Activated CD8-positive, alpha-beta memory T cell treated with anti-CD3 and anti-CD28 coated beads, Interleukin-2, amount 50 U/mL, for 48 hours (primary cell): ENCODE results near the gene PELI3.

ENCODE experiments used
- DNase-seq: peaks from one replicate; pipeline ENCODE4 v3.0.0-alpha.2; 2020

The PELI3 gene

GRCh38 chr11:66476173-66476840 lies 9.6 kb downstream of the PELI3 start:
- DNase-seq: no peak

GRCh38 chr11:66476841-66477251 lies 10.1 kb downstream of the PELI3 start:
- DNase-seq: no peak

DNA sequence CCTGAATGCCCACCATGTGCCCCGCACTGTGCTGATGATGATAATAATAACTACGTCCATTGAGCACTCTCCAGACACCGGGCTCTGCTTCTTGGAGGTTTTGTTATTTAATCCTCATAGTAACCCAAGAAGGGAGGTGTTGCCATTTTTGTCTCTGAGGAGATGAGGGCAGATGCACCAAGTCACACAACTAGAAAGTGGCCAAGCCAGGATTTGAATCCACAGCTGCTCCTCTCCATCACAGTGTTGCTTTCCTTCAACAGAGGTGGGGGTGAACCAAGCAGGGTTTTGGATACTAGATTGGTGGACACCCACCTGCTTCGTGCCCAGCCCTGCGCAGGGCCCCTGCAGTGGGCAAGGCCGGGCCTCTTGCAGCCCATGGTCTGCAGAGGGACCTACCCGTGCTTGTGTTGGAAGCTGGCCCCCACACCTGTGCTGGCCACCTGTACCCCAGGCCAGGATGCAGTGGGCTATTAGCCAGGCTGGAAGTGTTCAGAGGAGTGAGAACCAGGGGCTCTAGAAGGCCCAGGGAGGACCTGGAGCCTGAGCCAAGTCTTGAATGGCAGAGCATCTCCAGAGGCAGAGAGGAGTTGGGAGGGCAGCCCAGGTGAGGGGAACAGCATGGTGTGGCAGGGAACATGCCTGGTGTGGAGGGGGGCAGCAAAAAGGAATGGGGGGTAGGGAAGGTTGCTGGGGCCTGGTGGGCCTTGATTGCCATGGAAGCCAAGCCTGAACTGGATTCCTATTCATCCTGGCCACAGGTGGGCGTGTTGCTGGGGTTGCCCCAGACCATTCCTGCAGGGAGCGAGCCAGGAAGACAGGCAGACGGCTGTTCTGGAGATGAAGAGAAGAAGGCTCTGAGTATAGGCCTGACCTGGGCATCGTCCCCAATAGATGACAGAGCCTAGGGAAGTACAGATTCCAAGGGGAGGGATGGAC lies 10.8 kb downstream of the PELI3 start:
- DNase-seq: no peak

- DNase-seq: peak; percentile 66
Measured at GRCh38 chr11:66478729-66479393, 12.2 kb downstream of the PELI3 start.

DNA sequence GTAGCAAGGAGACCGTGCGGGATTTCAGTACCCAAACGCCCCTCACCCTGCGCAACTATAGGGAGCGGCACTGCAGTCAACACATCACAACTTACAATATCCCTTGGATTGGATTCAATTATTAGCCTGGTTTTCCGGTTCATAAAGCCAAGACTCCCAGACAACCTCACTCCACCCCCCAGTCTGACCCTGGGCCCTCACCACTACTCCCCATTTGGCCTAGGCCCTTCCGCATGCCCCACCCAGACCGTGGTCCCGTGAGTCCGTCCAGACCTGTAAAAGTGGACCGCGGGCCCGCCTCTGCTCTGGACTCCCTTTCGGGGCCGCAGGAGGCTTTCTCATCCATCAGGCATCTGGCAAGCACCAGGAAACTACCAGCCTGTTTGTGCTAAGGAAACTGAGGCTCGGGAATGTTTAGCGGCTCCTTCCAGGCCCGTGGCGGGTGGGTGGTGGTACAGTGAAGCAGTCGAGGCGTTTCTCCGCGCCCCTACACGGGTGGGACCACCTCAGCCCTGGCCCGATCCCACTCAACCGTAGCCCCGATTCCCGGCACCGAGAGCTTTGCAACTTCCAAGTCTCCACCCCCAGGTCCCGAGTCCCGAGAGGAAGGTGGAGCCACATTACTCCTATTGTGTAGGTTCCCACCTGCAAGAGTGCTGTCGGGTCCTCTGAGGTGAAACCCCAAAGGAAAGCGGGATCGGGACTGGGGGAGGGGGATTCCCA lies 12.8 kb downstream of the PELI3 start:
- no peak for DNase-seq

GRCh38 chr11:66480117-66480938 lies 13.6 kb downstream of the PELI3 start, which contains the start of gene DPP3:
TSS of gene DPP3 (plus strand) at chr11:66480434. CDS start at chr11:66482201, 1,767 bp downstream.
- DNase-seq: peak; percentile 95

- DNase-seq: no peak
Measured at GRCh38 chr11:66484806-66485380, 18.2 kb downstream of the PELI3 start.

- no peak for DNase-seq
Measured at GRCh38 chr11:66488957-66489356, 22.3 kb downstream of the PELI3 start.

GRCh38 chr11:66489636-66490035 lies 22.9 kb downstream of the PELI3 start:
- DNase-seq: no peak

GRCh38 chr11:66491315-66491935 lies 24.7 kb downstream of the PELI3 start:
- no peak for DNase-seq

- no peak for DNase-seq
Measured at GRCh38 chr11:66492161-66492865, 25.6 kb downstream of the PELI3 start.

GRCh38 chr11:66493130-66493529 lies 26.4 kb downstream of the PELI3 start:
- no peak for DNase-seq

- DNase-seq: no peak
Measured at GRCh38 chr11:66494458-66494857, 27.8 kb downstream of the PELI3 start.

- no peak for DNase-seq
Measured at GRCh38 chr11:66494935-66495334, 28.2 kb downstream of the PELI3 start.

DNA sequence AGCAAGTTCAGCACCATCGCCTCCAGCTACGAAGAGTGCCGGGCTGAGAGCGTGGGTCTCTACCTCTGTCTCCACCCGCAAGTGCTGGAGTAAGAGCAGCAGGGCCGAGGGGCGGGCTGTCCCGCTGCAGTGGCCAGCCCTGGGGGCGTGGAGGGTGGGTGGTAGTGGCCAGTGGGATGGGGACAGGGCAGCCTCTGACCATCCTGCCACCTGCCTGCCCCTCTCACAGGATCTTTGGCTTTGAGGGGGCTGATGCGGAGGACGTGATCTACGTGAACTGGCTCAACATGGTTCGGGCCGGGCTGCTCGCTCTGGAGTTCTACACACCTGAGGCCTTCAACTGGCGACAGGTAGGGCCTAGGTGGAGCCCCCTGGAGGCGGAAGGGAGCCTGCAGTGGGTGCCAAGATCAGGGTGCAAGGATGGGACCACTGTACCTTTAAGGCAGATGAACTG lies 28.7 kb downstream of the PELI3 start:
- DNase-seq: no peak

- no peak for DNase-seq
Measured at GRCh38 chr11:66497206-66497605, 30.5 kb downstream of the PELI3 start.

DNA sequence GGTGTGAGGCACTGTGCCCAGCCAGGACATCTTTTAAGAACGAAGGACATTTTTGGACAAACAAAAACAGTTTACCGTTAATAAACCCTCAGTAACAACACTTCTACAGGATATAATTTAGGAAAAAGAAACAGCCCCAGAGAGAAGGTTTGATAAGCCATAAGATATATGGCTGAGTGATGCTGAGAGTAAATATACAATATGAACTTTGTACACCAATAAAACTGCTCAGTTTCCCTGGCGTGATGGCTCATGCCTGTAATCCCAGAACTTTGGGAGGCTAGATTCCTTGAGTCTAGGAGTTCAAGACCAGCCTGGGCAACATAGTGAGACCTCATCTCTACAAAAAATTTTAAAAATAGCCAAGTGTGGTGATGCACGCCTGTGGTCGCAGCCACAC lies 31.8 kb downstream of the PELI3 start:
- no peak for DNase-seq

DNA sequence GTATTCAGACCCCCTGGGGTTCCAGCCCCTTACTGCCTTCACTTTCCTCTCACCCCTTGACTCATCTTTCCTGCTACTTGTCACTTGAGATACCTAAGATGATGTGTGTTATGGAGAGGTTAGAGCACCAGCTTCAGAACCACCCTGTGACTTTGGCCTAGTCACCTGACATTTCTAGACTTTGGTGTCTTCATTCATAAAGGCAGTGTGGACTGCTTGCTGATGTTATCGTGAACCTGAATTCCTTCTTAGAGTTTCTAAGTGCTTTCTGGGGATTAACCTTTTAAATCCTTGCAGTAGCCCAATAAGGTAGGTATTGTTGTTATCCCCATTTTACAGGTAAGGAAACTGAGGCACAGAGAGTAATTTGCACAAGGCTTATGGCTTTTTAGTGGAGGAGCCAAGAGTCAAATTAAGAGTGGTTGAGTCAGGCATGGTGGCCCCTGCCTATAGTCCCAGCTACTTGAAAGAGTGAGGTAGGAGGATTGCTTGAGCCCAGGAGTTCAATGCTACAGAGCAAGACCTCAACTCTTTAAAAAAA lies 38.6 kb downstream of the PELI3 start:
- no peak for DNase-seq

DNA sequence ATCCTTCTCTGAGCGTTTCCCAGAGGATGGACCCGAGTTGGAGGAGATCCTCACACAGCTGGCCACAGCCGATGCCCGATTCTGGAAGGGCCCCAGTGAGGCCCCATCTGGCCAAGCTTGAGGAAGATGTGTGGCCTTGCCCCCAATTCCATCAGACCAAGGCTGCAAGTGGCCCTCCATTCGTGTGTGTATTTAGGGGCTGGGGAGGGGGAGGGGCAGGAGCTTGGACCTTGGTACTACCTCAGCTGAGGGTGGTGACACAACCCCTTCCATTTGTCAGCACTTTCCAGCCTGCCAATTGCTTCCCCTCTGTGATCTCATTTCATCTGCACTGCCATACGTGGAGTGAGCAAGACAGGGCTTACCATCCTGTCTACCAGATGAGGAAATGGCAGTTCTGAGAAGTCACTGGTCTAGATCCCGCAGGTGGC lies 42.4 kb downstream of the PELI3 start:
- no peak for DNase-seq
